T-helper 17 cell (primary cell): ENCODE results near the gene C17orf50. TPM values are rescaled to one million over a fixed set of nuclear protein-coding genes. Genes with fewer than 3 reads are reported as not detected.

ENCODE experiments used
- ATAC-seq: fragments of 150-1000 bp; cut with Tn5 transposase; 2 replicates; pipeline ENCODE4 v1.10.0; 2021; ENCODE audit warnings: mild to moderate bottlenecking, moderate library complexity
- DNase-seq, 3 donors: peaks; one replicate each; pipeline versions ENCODE4 v3.0.0 to v3.0.0-alpha.2; 2020 to 2021
- H3K9me3 ChIP-seq: one replicate; pipeline ENCODE4 v1.7.0; 2013; ENCODE audit warnings: low read length, mild to moderate bottlenecking; ENCODE audit not compliant: control insufficient read depth, poor library complexity, severe bottlenecking
- H3K27ac Mint-ChIP-seq: one replicate; pipeline ENCODE4 v1.8.0; 2022; ENCODE audit warnings: mild to moderate bottlenecking, moderate library complexity, mixed read lengths
- H3K27me3 Mint-ChIP-seq: one replicate; pipeline ENCODE4 v1.8.0; 2022; ENCODE audit warnings: mixed read lengths
- H3K36me3 Mint-ChIP-seq: one replicate; pipeline ENCODE4 v1.8.0; 2022; ENCODE audit warnings: low read depth, mixed read lengths
- H3K4me1 Mint-ChIP-seq: one replicate; pipeline ENCODE4 v1.8.0; 2022; ENCODE audit warnings: mild to moderate bottlenecking, mixed read lengths
- H3K4me3 Mint-ChIP-seq: one replicate; pipeline ENCODE4 v1.8.0; 2022; ENCODE audit warnings: mild to moderate bottlenecking, moderate library complexity, mixed read lengths
- total RNA-seq, 4 donors: library from RNA in 2 of 4; stranded (reverse) in 2 of 4; gene quantifications; one replicate each; pipeline ENCODE4 v1.2.3 and lab custom pipeline; 2022 to 2026

C17orf50 gene
- total RNA-seq, 2 donors from 2014 or later, result not detected

GRCh38 chr17:35791681-35792350 lies 31.1 kb downstream of the C17orf50 start:
- Mint-ChIP-seq H3K36me3 (no peaks in the 10 kb centered on the region), H3K4me3 (no peak overlapping the region), H3K4me1 (peaks cover 4% of the 10 kb centered on the region), H3K27ac (no peak overlapping the region), H3K27me3 (peaks cover 52% of the 10 kb centered on the region)
- DNase-seq (no peak), ATAC-seq (no peak)
- no peaks in the 10 kb centered on the region for H3K9me3 ChIP-seq

GRCh38 chr17:35793257-35793656 lies 32.6 kb downstream of the C17orf50 start:
- H3K9me3 ChIP-seq, result no peaks in the 10 kb centered on the region
- peak overlapping the region; percentile 25 for H3K4me3 Mint-ChIP-seq
- H3K4me1 Mint-ChIP-seq, result peaks cover 4% of the 10 kb centered on the region
- H3K36me3 Mint-ChIP-seq, result no peaks in the 10 kb centered on the region
- peaks cover 51% of the 10 kb centered on the region for H3K27me3 Mint-ChIP-seq
- DNase-seq (no peak), ATAC-seq (no peak)
- H3K27ac Mint-ChIP-seq, result no peak overlapping the region

- H3K27ac Mint-ChIP-seq, result no peak within 1 kb of the TSS
- peak; percentile 81 for ATAC-seq
- H3K27me3 Mint-ChIP-seq, result peaks cover 59% of the 10 kb centered on the region
Observed at GRCh38 chr17:35795007-35795870, 34.6 kb downstream of the C17orf50 start, which contains the start of gene MMP28. Gene MMP28 (minus strand): TSS chr17:35795641. CDS start chr17:35795377, 264 bp downstream.

GRCh38 chr17:35795871-35796265 lies 35.2 kb downstream of the C17orf50 start:
- H3K9me3 ChIP-seq, result no peaks in the 10 kb centered on the region
- no peak for ATAC-seq
- H3K27me3 Mint-ChIP-seq, result peaks cover 59% of the 10 kb centered on the region

More at GRCh38 chr17:35795007-35795870, 34.6 kb downstream of the C17orf50 start, which contains the start of gene MMP28:
- peak in 2 of 3 donors; percentile 9 to 21 for DNase-seq
- H3K9me3 ChIP-seq, result no peaks in the 10 kb centered on the region
- Mint-ChIP-seq H3K4me3 (peak within 1 kb of the TSS; percentile 84), H3K36me3 (no peaks in the 10 kb centered on the region), H3K4me1 (no peaks in the 10 kb centered on the region)

GRCh38 chr17:35796942-35797341 lies 36.3 kb downstream of the C17orf50 start:
- ATAC-seq (no peak), DNase-seq (no peak)
- Mint-ChIP-seq H3K4me3 (no peak overlapping the region), H3K36me3 (no peaks in the 10 kb centered on the region), H3K27me3 (peaks cover 56% of the 10 kb centered on the region), H3K27ac (no peak overlapping the region), H3K4me1 (peaks cover 4% of the 10 kb centered on the region)
- H3K9me3 ChIP-seq, result no peaks in the 10 kb centered on the region

More at GRCh38 chr17:35795871-35796265, 35.2 kb downstream of the C17orf50 start:
- no peak for DNase-seq
- no peaks in the 10 kb centered on the region for H3K4me1 Mint-ChIP-seq
- no peaks in the 10 kb centered on the region for H3K36me3 Mint-ChIP-seq
- no peak overlapping the region for H3K27ac Mint-ChIP-seq
- H3K4me3 Mint-ChIP-seq, result peak overlapping the region; percentile 69

- ATAC-seq (no peak), DNase-seq (no peak)
- Mint-ChIP-seq H3K27ac (no peak overlapping the region), H3K36me3 (no peaks in the 10 kb centered on the region), H3K4me3 (no peak overlapping the region), H3K4me1 (peaks cover 4% of the 10 kb centered on the region), H3K27me3 (peaks cover 52% of the 10 kb centered on the region)
- H3K9me3 ChIP-seq, result no peaks in the 10 kb centered on the region
Observed at GRCh38 chr17:35797370-35797769, 36.7 kb downstream of the C17orf50 start.

GRCh38 chr17:35797918-35798317 lies 37.2 kb downstream of the C17orf50 start:
- H3K4me1 Mint-ChIP-seq, result peaks cover 4% of the 10 kb centered on the region
- H3K27me3 Mint-ChIP-seq, result peaks cover 47% of the 10 kb centered on the region
- ATAC-seq, result no peak
- no peaks in the 10 kb centered on the region for H3K36me3 Mint-ChIP-seq
- no peak for DNase-seq
- no peak overlapping the region for H3K27ac Mint-ChIP-seq
- H3K4me3 Mint-ChIP-seq, result no peak overlapping the region
- no peaks in the 10 kb centered on the region for H3K9me3 ChIP-seq

- H3K9me3 ChIP-seq, result no peaks in the 10 kb centered on the region
- ATAC-seq, result no peak
- DNase-seq, result no peak
- Mint-ChIP-seq H3K4me1 (peaks cover 7% of the 10 kb centered on the region), H3K4me3 (no peak overlapping the region), H3K27ac (peak overlapping the region; percentile 29), H3K27me3 (peaks cover 32% of the 10 kb centered on the region), H3K36me3 (no peaks in the 10 kb centered on the region)
Observed at GRCh38 chr17:35799942-35800341, 39.3 kb downstream of the C17orf50 start.

GRCh38 chr17:35801583-35802224 lies 41.0 kb downstream of the C17orf50 start:
- Mint-ChIP-seq H3K27me3 (peaks cover 25% of the 10 kb centered on the region), H3K27ac (no peak overlapping the region), H3K4me1 (peaks cover 7% of the 10 kb centered on the region), H3K36me3 (no peaks in the 10 kb centered on the region), H3K4me3 (no peak overlapping the region)
- no peaks in the 10 kb centered on the region for H3K9me3 ChIP-seq
- ATAC-seq (no peak), DNase-seq (no peak)

- no peak overlapping the region for H3K27ac Mint-ChIP-seq
- H3K9me3 ChIP-seq, result no peaks in the 10 kb centered on the region
- peaks cover 25% of the 10 kb centered on the region for H3K4me1 Mint-ChIP-seq
- no peaks in the 10 kb centered on the region for H3K36me3 Mint-ChIP-seq
- DNase-seq, result no peak
- H3K4me3 Mint-ChIP-seq, result no peak overlapping the region
- peaks cover 5% of the 10 kb centered on the region for H3K27me3 Mint-ChIP-seq
- ATAC-seq, result peak; percentile 39
Observed at GRCh38 chr17:35804658-35805192, 44.0 kb downstream of the C17orf50 start.

GRCh38 chr17:35807371-35808144 lies 46.9 kb downstream of the C17orf50 start:
- Mint-ChIP-seq H3K4me1 (peaks cover 33% of the 10 kb centered on the region), H3K4me3 (peak overlapping the region; percentile 96)

GRCh38 chr17:35808240-35808961 lies 47.7 kb downstream of the C17orf50 start:
- Mint-ChIP-seq H3K27me3 (no peaks in the 10 kb centered on the region), H3K36me3 (no peaks in the 10 kb centered on the region), H3K4me1 (peaks cover 38% of the 10 kb centered on the region), H3K4me3 (peak overlapping the region; percentile 96), H3K27ac (peak overlapping the region; percentile 97)
- H3K9me3 ChIP-seq, result no peaks in the 10 kb centered on the region
- ATAC-seq (no peak), DNase-seq (no peak)

More at GRCh38 chr17:35807371-35808144, 46.9 kb downstream of the C17orf50 start:
- ATAC-seq, result no peak
- H3K36me3 Mint-ChIP-seq, result no peaks in the 10 kb centered on the region
- DNase-seq, result no peak
- H3K27ac Mint-ChIP-seq, result peak overlapping the region; percentile 97
- no peaks in the 10 kb centered on the region for H3K9me3 ChIP-seq
- no peaks in the 10 kb centered on the region for H3K27me3 Mint-ChIP-seq
